ENCODE results near the gene PBX4. TPM values are rescaled to one million over a fixed set of nuclear protein-coding genes. Genes with fewer than 3 reads are reported as not detected.
"Not testable (repeated sequence)": the region's sequence is repeated elsewhere in the genome, so short reads cannot be mapped to it uniquely, and the experiment has no call there.

The PBX4 gene
- total RNA-seq, 1 donor from 2014 or later, result 0.82 TPM

DNA sequence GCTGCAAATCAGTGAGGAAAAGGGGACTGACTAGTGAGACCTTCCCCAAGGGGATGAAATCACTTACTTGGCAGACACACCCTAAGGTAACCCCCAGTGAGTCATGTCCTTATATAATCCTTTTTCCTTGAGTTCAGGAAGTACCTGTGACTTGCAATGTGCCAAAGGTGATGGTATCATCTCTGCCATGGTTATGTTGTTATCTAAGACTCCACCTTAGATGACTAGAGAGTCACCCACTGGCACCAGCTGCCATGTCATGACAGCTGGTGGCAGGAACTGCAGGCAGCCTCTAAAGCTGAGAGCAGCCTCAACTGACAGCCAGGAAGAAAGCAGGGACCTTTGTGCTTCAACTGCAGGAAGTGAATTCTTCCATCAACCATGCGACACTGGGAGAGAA is 12.5 kb downstream of the PBX4 start:
- no peak overlapping the region for H3K27ac Mint-ChIP-seq (ENCODE audit: unreplicated experiment)
- no peaks in the 10 kb centered on the region for H3K9me3 Mint-ChIP-seq (ENCODE audit: unreplicated experiment)
- no peak for DNase-seq (ENCODE audit: low spot score)
- TF ChIP-seq, protein P1, sequence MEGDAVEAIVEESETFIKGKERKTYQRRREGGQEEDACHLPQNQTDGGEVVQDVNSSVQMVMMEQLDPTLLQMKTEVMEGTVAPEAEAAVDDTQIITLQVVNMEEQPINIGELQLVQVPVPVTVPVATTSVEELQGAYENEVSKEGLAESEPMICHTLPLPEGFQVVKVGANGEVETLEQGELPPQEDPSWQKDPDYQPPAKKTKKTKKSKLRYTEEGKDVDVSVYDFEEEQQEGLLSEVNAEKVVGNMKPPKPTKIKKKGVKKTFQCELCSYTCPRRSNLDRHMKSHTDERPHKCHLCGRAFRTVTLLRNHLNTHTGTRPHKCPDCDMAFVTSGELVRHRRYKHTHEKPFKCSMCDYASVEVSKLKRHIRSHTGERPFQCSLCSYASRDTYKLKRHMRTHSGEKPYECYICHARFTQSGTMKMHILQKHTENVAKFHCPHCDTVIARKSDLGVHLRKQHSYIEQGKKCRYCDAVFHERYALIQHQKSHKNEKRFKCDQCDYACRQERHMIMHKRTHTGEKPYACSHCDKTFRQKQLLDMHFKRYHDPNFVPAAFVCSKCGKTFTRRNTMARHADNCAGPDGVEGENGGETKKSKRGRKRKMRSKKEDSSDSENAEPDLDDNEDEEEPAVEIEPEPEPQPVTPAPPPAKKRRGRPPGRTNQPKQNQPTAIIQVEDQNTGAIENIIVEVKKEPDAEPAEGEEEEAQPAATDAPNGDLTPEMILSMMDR (IDR thresholded peaks at IDR 0.05; ENCODE audit: unreplicated experiment), result no peak
- H3K4me1 Mint-ChIP-seq (ENCODE audit: unreplicated experiment), result peaks cover 3% of the 10 kb centered on the region
- peaks cover 1% of the 10 kb centered on the region for H3K27me3 Mint-ChIP-seq (ENCODE audit: unreplicated experiment)
- H3K4me3 Mint-ChIP-seq (ENCODE audit: unreplicated experiment), result no peak overlapping the region
- no peaks in the 10 kb centered on the region for H3K36me3 Mint-ChIP-seq (ENCODE audit: low read depth, unreplicated experiment)

DNA sequence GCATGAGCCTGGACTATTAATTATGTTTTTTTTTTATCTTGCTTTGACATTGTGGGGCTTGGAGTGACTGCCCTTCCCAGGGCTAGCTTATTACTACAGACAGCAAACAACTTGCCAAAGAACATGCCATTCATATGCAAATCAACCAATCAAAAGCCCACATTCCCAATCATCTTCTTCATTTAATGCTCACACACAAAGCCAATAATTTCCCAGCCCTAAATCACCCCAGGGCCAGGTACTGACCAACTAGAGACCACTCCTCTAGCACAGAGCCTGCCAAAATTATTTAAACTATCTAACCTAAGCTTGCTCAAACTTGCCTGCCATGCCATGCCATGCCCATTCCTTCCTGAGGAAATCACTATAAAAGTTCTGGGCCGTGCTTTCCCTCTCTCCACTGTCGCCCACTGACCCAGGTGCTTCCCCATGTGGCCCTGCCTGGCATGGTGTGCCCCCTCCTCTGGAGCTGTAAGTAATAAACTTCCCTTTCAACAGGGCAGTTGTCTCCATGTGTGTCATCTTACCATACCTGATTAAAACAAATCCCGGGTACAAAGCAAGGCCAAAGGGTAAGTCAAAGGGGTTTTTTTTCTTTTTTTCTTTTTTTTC is 15.7 kb downstream of the PBX4 start:
- Mint-ChIP-seq H3K27me3 (ENCODE audit: unreplicated experiment) (peaks cover 3% of the 10 kb centered on the region), H3K4me1 (ENCODE audit: unreplicated experiment) (peaks cover 3% of the 10 kb centered on the region), H3K36me3 (ENCODE audit: low read depth, unreplicated experiment) (peaks cover 1% of the 10 kb centered on the region), H3K4me3 (ENCODE audit: unreplicated experiment) (no peak overlapping the region), H3K27ac (ENCODE audit: unreplicated experiment) (no peak overlapping the region), H3K9me3 (ENCODE audit: unreplicated experiment) (no peaks in the 10 kb centered on the region)
- no peak for DNase-seq (ENCODE audit: low spot score)
- TF ChIP-seq, protein P1 (IDR thresholded peaks at IDR 0.05; ENCODE audit: unreplicated experiment), result no peak

DNA sequence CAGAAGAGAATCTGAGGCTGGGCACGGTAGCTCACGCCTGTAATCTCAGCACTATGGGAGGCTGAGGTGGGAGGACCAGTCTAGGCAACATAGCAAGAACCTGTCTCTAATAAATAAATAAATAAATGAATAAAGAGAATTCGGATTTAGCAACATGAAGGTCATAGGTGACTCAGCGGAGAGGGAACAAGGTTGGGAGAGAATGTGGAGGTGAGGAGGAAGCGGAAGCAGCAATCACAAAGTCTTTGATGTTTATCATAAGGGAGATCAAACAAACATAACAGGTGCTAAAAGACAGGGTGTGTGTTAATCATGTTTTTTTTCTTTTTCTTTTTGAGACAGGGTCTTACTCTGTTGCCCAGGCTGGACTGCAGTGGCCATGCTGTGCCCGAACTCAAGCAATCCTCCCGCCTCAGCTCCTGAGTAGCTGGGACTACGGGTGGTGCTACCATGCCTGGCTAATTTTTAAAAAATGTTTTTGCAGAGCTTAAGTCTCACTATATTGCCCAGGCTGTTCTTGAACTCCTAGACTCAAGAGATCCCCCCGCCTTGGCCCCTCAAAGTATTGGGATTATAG is 16.3 kb downstream of the PBX4 start:
- Mint-ChIP-seq H3K36me3 (ENCODE audit: low read depth, unreplicated experiment) (peaks cover 3% of the 10 kb centered on the region), H3K27ac (ENCODE audit: unreplicated experiment) (no peak overlapping the region), H3K27me3 (ENCODE audit: unreplicated experiment) (peaks cover 3% of the 10 kb centered on the region), H3K9me3 (ENCODE audit: unreplicated experiment) (no peaks in the 10 kb centered on the region), H3K4me1 (ENCODE audit: unreplicated experiment) (peaks cover 3% of the 10 kb centered on the region), H3K4me3 (ENCODE audit: unreplicated experiment) (no peak overlapping the region)
- TF ChIP-seq, protein P1 (IDR thresholded peaks at IDR 0.05; ENCODE audit: unreplicated experiment), result no peak
- DNase-seq (ENCODE audit: low spot score), result no peak

DNA sequence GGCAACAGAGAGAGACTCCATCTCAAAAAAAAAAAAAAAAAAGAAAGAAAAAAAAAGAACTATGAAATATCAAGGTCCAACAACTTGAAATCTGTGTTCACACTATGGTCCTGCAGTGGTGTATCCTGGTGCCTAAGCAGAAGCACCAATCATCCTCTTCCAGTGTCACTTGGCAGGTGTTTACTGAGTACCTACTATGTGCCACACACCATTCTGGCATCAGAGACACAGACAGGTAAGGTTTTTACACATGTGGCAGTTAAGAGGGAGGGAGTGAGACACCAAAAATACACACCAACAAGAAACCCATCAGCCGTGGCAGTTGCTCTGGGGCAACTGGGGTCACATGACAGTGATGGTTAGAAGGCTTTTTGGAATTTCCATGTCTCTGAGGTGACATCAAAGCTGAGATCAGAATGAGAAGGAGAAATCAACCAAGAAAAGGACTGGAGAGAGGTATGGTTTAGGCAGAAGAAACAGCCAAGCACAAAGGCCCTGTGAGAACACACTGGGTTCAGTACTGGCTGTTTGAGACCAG is 17.6 kb downstream of the PBX4 start:
- H3K27me3 Mint-ChIP-seq (ENCODE audit: unreplicated experiment), result peaks cover 3% of the 10 kb centered on the region
- H3K27ac Mint-ChIP-seq (ENCODE audit: unreplicated experiment), result no peak overlapping the region
- H3K4me3 Mint-ChIP-seq (ENCODE audit: unreplicated experiment), result no peak overlapping the region
- TF ChIP-seq, protein P1 (IDR thresholded peaks at IDR 0.05; ENCODE audit: unreplicated experiment), result no peak
- H3K4me1 Mint-ChIP-seq (ENCODE audit: unreplicated experiment), result no peaks in the 10 kb centered on the region
- H3K9me3 Mint-ChIP-seq (ENCODE audit: unreplicated experiment), result no peaks in the 10 kb centered on the region
- H3K36me3 Mint-ChIP-seq (ENCODE audit: low read depth, unreplicated experiment), result peaks cover 3% of the 10 kb centered on the region
- DNase-seq (ENCODE audit: low spot score), result no peak

DNA sequence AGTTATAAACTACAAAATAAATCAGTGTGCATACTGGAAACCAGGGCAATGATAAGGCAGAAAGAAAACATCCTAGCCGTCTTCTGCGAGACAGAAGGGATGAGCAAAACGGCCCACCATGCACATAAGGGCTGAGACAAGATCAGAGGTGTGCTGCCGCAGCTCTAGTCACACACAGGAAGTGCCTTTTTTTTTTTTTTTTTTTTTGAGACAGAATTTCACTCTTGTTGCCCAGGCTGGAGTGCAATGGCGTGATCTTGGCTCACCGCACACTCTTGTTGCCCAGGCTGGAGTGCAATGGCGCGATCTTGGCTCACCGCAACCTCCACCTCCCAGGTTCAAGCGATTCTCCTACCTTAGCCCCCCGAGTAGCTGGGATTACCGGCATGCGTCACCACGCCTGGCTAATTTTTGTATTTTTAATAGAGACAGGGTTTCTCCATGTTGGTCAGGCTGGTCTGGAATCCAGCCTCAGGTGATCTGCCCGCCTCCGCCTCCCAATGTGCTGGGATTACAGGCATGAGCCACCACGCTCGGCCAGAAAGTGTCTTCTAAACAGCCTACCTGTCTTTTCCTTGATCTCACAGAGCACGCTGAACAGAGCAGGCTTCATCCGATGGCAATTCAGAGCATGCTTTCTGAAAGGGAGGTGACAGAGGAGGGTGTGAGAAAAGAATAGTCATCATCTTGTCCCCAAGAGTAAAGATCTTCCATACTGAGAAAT is 19.6 kb downstream of the PBX4 start:
- H3K4me3 Mint-ChIP-seq (ENCODE audit: unreplicated experiment); H3K27ac Mint-ChIP-seq (ENCODE audit: unreplicated experiment); H3K27me3 Mint-ChIP-seq (ENCODE audit: unreplicated experiment); DNase-seq (ENCODE audit: low spot score); H3K9me3 Mint-ChIP-seq (ENCODE audit: unreplicated experiment); H3K36me3 Mint-ChIP-seq (ENCODE audit: low read depth, unreplicated experiment); H3K4me1 Mint-ChIP-seq (ENCODE audit: unreplicated experiment): not testable (repeated sequence)

All from endothelial cell (in vitro differentiated cells).